Measurements from ENCODE around the gene CHRM5. TPM values are rescaled to one million over a fixed set of nuclear protein-coding genes. Genes with fewer than 3 reads are reported as not detected.

The CHRM5 gene
- total RNA-seq (2014; rRNA removed; shearing (Covaris generic)), result not detected in 2 replicates

GRCh38 chr15:33968224-33968623, at the start of gene CHRM5:
CHRM5 (plus strand) TSS chr15:33968497; CDS start chr15:34062718, 94,221 bp downstream.

DNA sequence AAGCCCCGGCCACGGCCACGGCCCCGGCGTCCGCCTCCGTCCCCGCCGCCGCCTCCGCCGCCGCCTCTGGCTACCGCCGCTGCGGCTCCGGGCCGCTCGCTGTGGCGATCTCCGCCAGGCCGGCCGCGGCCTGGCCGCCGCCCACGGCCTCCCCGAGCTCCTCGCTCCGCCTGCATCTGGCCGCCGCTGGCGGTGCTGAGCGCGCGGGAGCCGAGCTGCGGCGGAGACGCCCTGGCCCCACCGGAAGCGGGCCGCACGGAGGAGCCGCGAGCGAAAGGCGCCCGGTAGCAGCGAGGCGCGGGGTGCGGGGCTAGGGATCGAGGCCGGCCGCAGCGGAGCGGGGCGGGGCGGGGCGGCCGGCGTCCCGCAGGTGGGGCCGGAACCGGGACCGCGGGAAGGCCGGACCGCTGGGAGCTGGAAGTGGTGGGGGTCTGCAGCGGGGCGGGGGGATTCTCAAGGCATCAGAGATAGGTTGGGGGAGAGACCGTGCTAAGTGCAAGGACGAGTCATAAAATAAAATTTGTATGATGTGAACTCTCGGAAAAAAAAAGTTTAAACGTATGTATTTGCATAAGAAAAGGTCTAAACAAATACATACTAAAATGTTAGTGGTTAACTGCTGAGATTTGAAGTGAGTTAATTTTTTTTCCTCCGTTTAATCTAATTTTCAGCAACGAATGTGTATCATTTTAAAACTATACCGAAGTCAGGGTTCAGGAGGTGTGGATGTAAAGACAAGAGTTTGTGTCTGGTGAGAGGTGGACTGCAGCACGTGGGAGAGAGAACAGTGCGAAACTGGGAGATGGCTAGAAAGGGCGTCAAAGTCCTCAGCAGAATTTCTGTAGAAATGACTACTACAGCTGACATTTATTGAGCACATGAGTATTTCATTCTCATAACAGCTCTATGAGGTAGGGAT, 70.8 kb downstream of the CHRM5 start, which contains the start of gene AVEN:
Gene AVEN (minus strand): TSS at position 334 of the 919 bp plus-strand sequence. CDS start 158 bp downstream, at position 176.

GRCh38 chr15:34101366-34102174, 133.3 kb downstream of the CHRM5 start, which contains the start of the genes EMC7 and PGBD4:
EMC7 (minus strand) TSS chr15:34101862; CDS start chr15:34101839, 23 bp downstream.
PGBD4 (plus strand) TSS chr15:34102083; CDS start chr15:34102532, 449 bp downstream.

Other genes with a start within 250 kb of the CHRM5 start
- gene AVEN, start 70.7 kb downstream of the CHRM5 start, total RNA-seq (2014; rRNA removed; shearing (Covaris generic)), result 21.3 and 23.7 TPM in 2 replicates
- 44.5 and 46.6 TPM in 2 replicates for gene EMC7, start 133.4 kb downstream of the CHRM5 start, total RNA-seq (2014; rRNA removed; shearing (Covaris generic))
- gene PGBD4, start 133.6 kb downstream of the CHRM5 start, total RNA-seq (2014; rRNA removed; shearing (Covaris generic)), result 2.3 TPM in 2 replicates
- gene KATNBL1, start 241.6 kb downstream of the CHRM5 start, total RNA-seq (2014; rRNA removed; shearing (Covaris generic)), result 21.3 and 40.5 TPM in 2 replicates